Stimulated activated CD4-positive, alpha-beta T cell treated with anti-CD3 and anti-CD28 coated beads, Interleukin-15, amount 100 ng/mL, for 24 hours (primary cell): ENCODE measurements around the gene ANAPC2.

ENCODE experiments used
- DNase-seq: peaks from one replicate; pipeline ENCODE4 v3.0.0-alpha.2; 2020

The ANAPC2 gene

GRCh38 chr9:137213160-137214060, 25.1 kb upstream of the ANAPC2 start:
- DNase-seq, result no peak

GRCh38 chr9:137212520-137212919, 24.2 kb upstream of the ANAPC2 start:
- DNase-seq, result no peak

GRCh38 chr9:137211532-137211931, 23.2 kb upstream of the ANAPC2 start:
- DNase-seq, result no peak

- no peak for DNase-seq
Observed at GRCh38 chr9:137206602-137207001, 18.2 kb upstream of the ANAPC2 start.

GRCh38 chr9:137205126-137206069, 17.0 kb upstream of the ANAPC2 start, which contains the start of the genes NDOR1 and TMEM203:
TSS of gene NDOR1 (plus strand) at chr9:137205700. CDS start at chr9:137205778, 78 bp downstream.
TSS of gene TMEM203 (minus strand) at chr9:137205648. CDS start at chr9:137205414, 234 bp downstream.
- DNase-seq, result peak; percentile 97

- DNase-seq, result no peak
Observed at GRCh38 chr9:137204731-137205125, 16.4 kb upstream of the ANAPC2 start.

- DNase-seq, result no peak
Observed at GRCh38 chr9:137202966-137203365, 14.6 kb upstream of the ANAPC2 start.

- DNase-seq, result no peak
Observed at GRCh38 chr9:137201205-137201868, 13.0 kb upstream of the ANAPC2 start.

GRCh38 chr9:137200311-137201204, 12.2 kb upstream of the ANAPC2 start, which contains the start of gene TPRN:
TSS of gene TPRN (minus strand) at chr9:137200741. CDS start at chr9:137200711, 30 bp downstream.
- DNase-seq, result peak; percentile 100

GRCh38 chr9:137199411-137200121, 11.2 kb upstream of the ANAPC2 start:
- peak; percentile 24 for DNase-seq

GRCh38 chr9:137198902-137199283, 10.5 kb upstream of the ANAPC2 start:
- no peak for DNase-seq

- DNase-seq, result no peak
Observed at GRCh38 chr9:137198051-137198901, 9.9 kb upstream of the ANAPC2 start.

- no peak for DNase-seq
Observed at GRCh38 chr9:137195525-137196220, 7.3 kb upstream of the ANAPC2 start.

GRCh38 chr9:137194909-137195308, 6.5 kb upstream of the ANAPC2 start:
- DNase-seq, result no peak

GRCh38 chr9:137194388-137194787, 6.0 kb upstream of the ANAPC2 start:
- DNase-seq, result no peak

- no peak for DNase-seq
Observed at GRCh38 chr9:137193771-137194170, 5.4 kb upstream of the ANAPC2 start.

GRCh38 chr9:137192859-137193258, 4.5 kb upstream of the ANAPC2 start:
- DNase-seq, result no peak

GRCh38 chr9:137192448-137192780, 4.1 kb upstream of the ANAPC2 start:
- no peak for DNase-seq

- no peak for DNase-seq
Observed at GRCh38 chr9:137191691-137192447, 3.5 kb upstream of the ANAPC2 start.
